ENCODE measurements around the gene LLPH.

- no peak for TF ChIP-seq MXI1 (IDR thresholded peaks at IDR 0.05; ENCODE audit: low read depth, low read length)
- no peak for TF ChIP-seq CTCF (IDR thresholded peaks at IDR 0.05)
- TF ChIP-seq YY1 (IDR thresholded peaks at IDR 0.05; ENCODE audit: low read depth), result no peak
- TF ChIP-seq POLR2AphosphoS5 (IDR thresholded peaks at IDR 0.05; ENCODE audit: low read depth, low read length), result no peak
- TF ChIP-seq RFX5 (IDR thresholded peaks at IDR 0.05; ENCODE audit: low read length), result no peak
- TF ChIP-seq SIN3A (IDR thresholded peaks at IDR 0.05; ENCODE audit: borderline replicate concordance, low read depth, low read length), result no peak
- no peak for TF ChIP-seq FOXJ3 (CRISPR knock-in tag; IDR thresholded peaks at IDR 0.05)
- TF ChIP-seq EZH2phosphoT487 (IDR thresholded peaks at IDR 0.05; ENCODE audit: borderline replicate concordance, low read depth), result no peak
- no peak for TF ChIP-seq RAD21 (IDR thresholded peaks at IDR 0.05; ENCODE audit: low read length)
- TF ChIP-seq CHD2 (IDR thresholded peaks at IDR 0.05; ENCODE audit: low read length, partially characterized antibody), result no peak
- TF ChIP-seq NFIC (IDR thresholded peaks at IDR 0.05; ENCODE audit: borderline replicate concordance), result no peak
Observed at GRCh38 chr12:66115071-66115600, 15.4 kb downstream of the LLPH start.

Data from SK-N-SH (cell line).